Epithelial cell of esophagus (primary cell): Measurements from ENCODE around the gene BLID.
A peak's percentile ranks its signal among the peaks of the same experiment; 100 is the strongest.

Source experiments
- DNase-seq: peaks from one replicate; pipeline ENCODE4 v3.0.0; 2010; ENCODE audit warnings: low read depth
- H3K4me3 ChIP-seq: 2 replicates; pipeline ENCODE4 v1.5.1; 2011; ENCODE audit warnings: mild to moderate bottlenecking, low read length, control low read depth
- CTCF ChIP-seq: IDR thresholded peaks from 2 replicates; pipeline ENCODE4 v1.5.1; 2011; ENCODE audit warnings: low read depth, mild to moderate bottlenecking, low read length, control low read depth, inconsistent platforms; ENCODE audit not compliant: insufficient read depth; ENCODE audit errors: missing control alignments

Gene BLID

GRCh38 chr11:122107045-122107444, 9.0 kb downstream of the BLID start:
- DNase-seq, result no peak
- no peak for TF ChIP-seq CTCF
- no peak overlapping the region for H3K4me3 ChIP-seq

- peak; percentile 12 for DNase-seq
- TF ChIP-seq CTCF, result no peak
- no peak overlapping the region for H3K4me3 ChIP-seq
Observed at GRCh38 chr11:122105044-122105758, 10.8 kb downstream of the BLID start.

DNA sequence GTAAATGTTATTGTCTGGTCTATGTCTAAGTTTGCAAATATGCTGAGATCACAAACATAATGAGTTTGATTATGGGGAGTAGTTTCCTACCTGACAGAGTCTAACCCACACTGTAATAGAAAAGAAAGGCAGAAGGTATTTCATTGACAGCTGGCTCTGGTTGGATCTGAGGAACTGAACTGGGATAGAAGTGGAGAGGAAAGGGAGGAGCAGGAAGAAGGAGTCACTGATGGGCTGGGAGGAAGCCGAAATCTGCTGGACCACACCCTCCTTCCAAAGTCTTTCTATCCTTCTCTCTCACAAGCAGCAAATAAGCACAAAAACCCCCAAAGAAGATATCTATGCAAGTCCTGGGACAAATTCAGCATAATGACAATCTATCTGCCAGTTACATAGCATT, 11.7 kb downstream of the BLID start:
- TF ChIP-seq CTCF, result no peak
- no peak overlapping the region for H3K4me3 ChIP-seq
- no peak for DNase-seq

GRCh38 chr11:122103726-122104125, 12.3 kb downstream of the BLID start:
- H3K4me3 ChIP-seq, result no peak overlapping the region
- no peak for TF ChIP-seq CTCF
- DNase-seq, result no peak

- peak; percentile 72 for DNase-seq
- H3K4me3 ChIP-seq, result no peak overlapping the region
- TF ChIP-seq CTCF, result no peak
Observed at GRCh38 chr11:122103321-122103720, 12.7 kb downstream of the BLID start.

- no peak for TF ChIP-seq CTCF
- no peak overlapping the region for H3K4me3 ChIP-seq
- no peak for DNase-seq
Observed at GRCh38 chr11:122102426-122102825, 13.6 kb downstream of the BLID start.
